SK-N-SH treated with all-trans-retinoic acid at 6 μM for 48 hours (cell line): Measurements from ENCODE around the gene ABHD12B.

Source experiments
- BACH2 ChIP-seq: fragments of 250-450 bp; sonication (Bioruptor Pico); IDR thresholded peaks from 2 replicates; pipeline ENCODE4 v1.9.0; 2021; ENCODE audit warnings: mild to moderate bottlenecking, borderline replicate concordance
- OSR1 ChIP-seq: fragments of 250-450 bp; sonication (Bioruptor Pico); IDR thresholded peaks from 2 replicates; pipeline ENCODE4 v1.8.0; 2022; ENCODE audit warnings: moderate library complexity, mild to moderate bottlenecking, inconsistent platforms
- TCF4 ChIP-seq: fragments of 250-450 bp; sonication (Bioruptor Pico); IDR thresholded peaks from 2 replicates; pipeline ENCODE4 v1.8.0; 2021; ENCODE audit warnings: mild to moderate bottlenecking, moderate library complexity, borderline replicate concordance
- TOX ChIP-seq: fragments of 250-450 bp; sonication (Bioruptor Pico); IDR thresholded peaks from 2 replicates; pipeline ENCODE4 v1.8.0; 2021; ENCODE audit warnings: mild to moderate bottlenecking, moderate library complexity, borderline replicate concordance
- ZFP30 ChIP-seq: fragments of 450-650 bp; formaldehyde crosslinking; IDR thresholded peaks from 2 replicates; pipeline ENCODE4 v1.5.0; 2022; ENCODE audit warnings: mild to moderate bottlenecking, moderate library complexity
- ZNF565 ChIP-seq: fragments of 450-650 bp; formaldehyde crosslinking; conservative IDR thresholded peaks from 2 replicates; pipeline ENCODE4 v1.5.0; 2020; ENCODE audit warnings: low read depth, mild to moderate bottlenecking, moderate library complexity
- ZNF8 ChIP-seq: fragments of 450-650 bp; formaldehyde crosslinking; IDR thresholded peaks from 2 replicates; pipeline ENCODE4 v1.5.0; 2020; ENCODE audit warnings: mild to moderate bottlenecking, moderate library complexity
- TF ChIP-seq, protein P1 (sequence below): fragments of 250-450 bp; sonication (Bioruptor Pico); IDR thresholded peaks from 2 replicates; pipeline ENCODE4 v1.5.0; 2020; ENCODE audit warnings: mild to moderate bottlenecking, moderate library complexity
- TF ChIP-seq, protein P2 (sequence below): fragments of 250-450 bp; sonication (Bioruptor Pico); IDR thresholded peaks from 2 replicates; pipeline ENCODE4 v1.8.0; 2020; ENCODE audit warnings: mild to moderate bottlenecking, moderate library complexity, borderline replicate concordance
- TF ChIP-seq, protein P3 (sequence below): fragments of 250-450 bp; sonication (Bioruptor Pico); IDR thresholded peaks from 2 replicates; pipeline ENCODE4 v1.5.1; 2020; ENCODE audit warnings: low read depth, mild to moderate bottlenecking, moderate library complexity

DNA sequence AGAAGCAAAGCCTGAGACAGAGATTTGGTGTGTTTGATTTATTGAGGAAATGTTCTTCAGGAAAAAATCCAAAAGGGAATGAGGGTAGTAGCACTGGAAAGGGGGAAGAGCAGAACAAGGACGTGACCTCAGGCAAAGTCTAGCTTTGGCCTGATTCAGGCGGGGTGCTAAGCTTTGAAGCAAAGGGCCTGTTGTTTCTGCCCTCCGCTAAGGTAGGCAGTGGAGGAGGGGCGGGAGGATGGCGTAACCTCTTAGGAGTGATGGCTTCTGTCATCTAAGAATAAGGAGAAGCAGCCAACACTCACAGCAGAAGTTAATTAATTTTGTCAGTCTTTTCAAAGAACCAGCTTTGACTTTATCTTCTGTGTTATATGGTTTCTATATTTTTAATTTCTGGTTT is 20.4 kb downstream of the ABHD12B start:
- TF ChIP-seq ZNF8 (no peak), TCF4 (CRISPR knock-in tag) (no peak), OSR1 (CRISPR knock-in tag) (no peak), BACH2 (CRISPR knock-in tag) (no peak), ZFP30 (no peak), ZNF565 (CRISPR knock-in tag) (no peak), TOX (CRISPR knock-in tag) (no peak)
- TF ChIP-seq, protein P1, sequence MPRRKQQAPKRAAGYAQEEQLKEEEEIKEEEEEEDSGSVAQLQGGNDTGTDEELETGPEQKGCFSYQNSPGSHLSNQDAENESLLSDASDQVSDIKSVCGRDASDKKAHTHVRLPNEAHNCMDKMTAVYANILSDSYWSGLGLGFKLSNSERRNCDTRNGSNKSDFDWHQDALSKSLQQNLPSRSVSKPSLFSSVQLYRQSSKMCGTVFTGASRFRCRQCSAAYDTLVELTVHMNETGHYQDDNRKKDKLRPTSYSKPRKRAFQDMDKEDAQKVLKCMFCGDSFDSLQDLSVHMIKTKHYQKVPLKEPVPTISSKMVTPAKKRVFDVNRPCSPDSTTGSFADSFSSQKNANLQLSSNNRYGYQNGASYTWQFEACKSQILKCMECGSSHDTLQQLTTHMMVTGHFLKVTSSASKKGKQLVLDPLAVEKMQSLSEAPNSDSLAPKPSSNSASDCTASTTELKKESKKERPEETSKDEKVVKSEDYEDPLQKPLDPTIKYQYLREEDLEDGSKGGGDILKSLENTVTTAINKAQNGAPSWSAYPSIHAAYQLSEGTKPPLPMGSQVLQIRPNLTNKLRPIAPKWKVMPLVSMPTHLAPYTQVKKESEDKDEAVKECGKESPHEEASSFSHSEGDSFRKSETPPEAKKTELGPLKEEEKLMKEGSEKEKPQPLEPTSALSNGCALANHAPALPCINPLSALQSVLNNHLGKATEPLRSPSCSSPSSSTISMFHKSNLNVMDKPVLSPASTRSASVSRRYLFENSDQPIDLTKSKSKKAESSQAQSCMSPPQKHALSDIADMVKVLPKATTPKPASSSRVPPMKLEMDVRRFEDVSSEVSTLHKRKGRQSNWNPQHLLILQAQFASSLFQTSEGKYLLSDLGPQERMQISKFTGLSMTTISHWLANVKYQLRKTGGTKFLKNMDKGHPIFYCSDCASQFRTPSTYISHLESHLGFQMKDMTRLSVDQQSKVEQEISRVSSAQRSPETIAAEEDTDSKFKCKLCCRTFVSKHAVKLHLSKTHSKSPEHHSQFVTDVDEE (CRISPR knock-in tag) = no peak
- TF ChIP-seq, protein P2, sequence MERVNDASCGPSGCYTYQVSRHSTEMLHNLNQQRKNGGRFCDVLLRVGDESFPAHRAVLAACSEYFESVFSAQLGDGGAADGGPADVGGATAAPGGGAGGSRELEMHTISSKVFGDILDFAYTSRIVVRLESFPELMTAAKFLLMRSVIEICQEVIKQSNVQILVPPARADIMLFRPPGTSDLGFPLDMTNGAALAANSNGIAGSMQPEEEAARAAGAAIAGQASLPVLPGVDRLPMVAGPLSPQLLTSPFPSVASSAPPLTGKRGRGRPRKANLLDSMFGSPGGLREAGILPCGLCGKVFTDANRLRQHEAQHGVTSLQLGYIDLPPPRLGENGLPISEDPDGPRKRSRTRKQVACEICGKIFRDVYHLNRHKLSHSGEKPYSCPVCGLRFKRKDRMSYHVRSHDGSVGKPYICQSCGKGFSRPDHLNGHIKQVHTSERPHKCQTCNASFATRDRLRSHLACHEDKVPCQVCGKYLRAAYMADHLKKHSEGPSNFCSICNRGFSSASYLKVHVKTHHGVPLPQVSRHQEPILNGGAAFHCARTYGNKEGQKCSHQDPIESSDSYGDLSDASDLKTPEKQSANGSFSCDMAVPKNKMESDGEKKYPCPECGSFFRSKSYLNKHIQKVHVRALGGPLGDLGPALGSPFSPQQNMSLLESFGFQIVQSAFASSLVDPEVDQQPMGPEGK (CRISPR knock-in tag) = no peak
- TF ChIP-seq, protein P3, sequence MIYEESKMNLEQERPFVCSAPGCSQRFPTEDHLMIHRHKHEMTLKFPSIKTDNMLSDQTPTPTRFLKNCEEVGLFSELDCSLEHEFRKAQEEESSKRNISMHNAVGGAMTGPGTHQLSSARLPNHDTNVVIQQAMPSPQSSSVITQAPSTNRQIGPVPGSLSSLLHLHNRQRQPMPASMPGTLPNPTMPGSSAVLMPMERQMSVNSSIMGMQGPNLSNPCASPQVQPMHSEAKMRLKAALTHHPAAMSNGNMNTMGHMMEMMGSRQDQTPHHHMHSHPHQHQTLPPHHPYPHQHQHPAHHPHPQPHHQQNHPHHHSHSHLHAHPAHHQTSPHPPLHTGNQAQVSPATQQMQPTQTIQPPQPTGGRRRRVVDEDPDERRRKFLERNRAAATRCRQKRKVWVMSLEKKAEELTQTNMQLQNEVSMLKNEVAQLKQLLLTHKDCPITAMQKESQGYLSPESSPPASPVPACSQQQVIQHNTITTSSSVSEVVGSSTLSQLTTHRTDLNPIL (CRISPR knock-in tag) = no peak
